Heart right ventricle (tissue), 16 donors: ENCODE measurements around the gene PIGM. TPM values are rescaled to one million over a fixed set of nuclear protein-coding genes. Genes with fewer than 3 reads are reported as not detected.

Experiments used
- ATAC-seq, 8 donors: fragments of 200-7000 bp; cut with Tn5 transposase; one replicate each; pipeline ENCODE4 v1.9.1; 2020; ENCODE audit warnings: mild to moderate bottlenecking in 8 of 8, moderate library complexity in 8 of 8, moderate number of reproducible peaks in 1 of 8
- DNase-seq, 2 donors: peaks; one replicate each; pipeline ENCODE4 v3.0.0-alpha.2; 2020
- H3K27ac ChIP-seq, 10 donors: fragments of 200-600 bp; sonication (generic) in 2 of 10; one replicate each; pipeline versions ENCODE4 v1.5.0 to v1.8.0; 2020 to 2022; ENCODE audit warnings: mild to moderate bottlenecking in 3 of 10
- H3K27me3 ChIP-seq, 7 donors: fragments of 200-600 bp; one replicate each; pipeline ENCODE4 v1.8.0; 2021 to 2022; ENCODE audit warnings: mild to moderate bottlenecking in 2 of 7
- H3K36me3 ChIP-seq, 9 donors: fragments of 200-600 bp; sonication (generic) in 1 of 9; one replicate each; pipeline versions ENCODE4 v1.5.0 to v1.8.0; 2020 to 2022; ENCODE audit warnings: mild to moderate bottlenecking in 2 of 9
- H3K4me1 ChIP-seq, 9 donors: fragments of 200-600 bp; sonication (generic) in 1 of 9; one replicate each; pipeline versions ENCODE4 v1.5.0 to v1.8.0; 2020 to 2022; ENCODE audit warnings: mild to moderate bottlenecking in 4 of 9
- H3K4me3 ChIP-seq, 10 donors: fragments of 200-600 bp; sonication (generic) in 2 of 10; one replicate each; pipeline versions ENCODE4 v1.5.0 to v1.8.0; 2020 to 2022; ENCODE audit warnings: mild to moderate bottlenecking in 7 of 10, moderate library complexity in 2 of 10
- H3K9me3 ChIP-seq, 11 donors: fragments of 200-600 bp in 10 of 11; sonication (generic) in 2 of 11; one replicate each; pipeline versions ENCODE4 v1.5.0 to v1.8.0; 2013 to 2022; ENCODE audit warnings: mild to moderate bottlenecking in 2 of 11, control low read depth in 1 of 11, moderate library complexity in 1 of 11
- CTCF ChIP-seq, 9 donors: fragments of 200-600 bp; sonication (generic) in 2 of 9; IDR thresholded peaks; one replicate each; pipeline versions ENCODE4 v1.5.0 to v1.8.0; 2021 to 2022; ENCODE audit warnings: antibody characterized with exemption in 9 of 9, mild to moderate bottlenecking in 5 of 9, moderate library complexity in 1 of 9
- WGBS, 2 donors: extraction: QIAGEN DNeasy Blood & Tissue Kit; methylation state at CpG; one replicate each; pipeline ENCODE4 v1.1.7; 2013; ENCODE audit warnings: inconsistent platforms in 1 of 2; 5-methylcytosine and 5-hydroxymethylcytosine counted together
- intact Hi-C, 10 donors: fragments of 100-400 bp; cut with DNase I; formaldehyde crosslinking; loops; one replicate each; pipeline versions ENCODE4 v1.11.1 to v1.14.2; 2022
- polyA plus RNA-seq, 2 donors: library from polyadenylated mRNA; stranded (reverse); fragments of 200-250 nt; gene quantifications; one replicate each; pipeline ENCODE4 v1.2.3, GENCODE V29; 2013
- total RNA-seq, 10 donors: library from RNA; stranded (reverse); fragmentation: NEBNext Ultra II Directional in 3 of 10; extraction: Animal tissue kit (Norgen Biotek cat#: 25700) in 3 of 10; gene quantifications; one replicate each; pipeline versions ENCODE4 v1.2.1 to v1.2.4, GENCODE V29; 2021 to 2023
- donor health status: Arrhythmogenic right ventricular cardiomyopathy.
- donor health status: ischemic (EF 13 %, LVEDD 7.1; RV severe dilation, severe dysfunction).
- donor health status: healthy with polysubstance abuse.
- donor health status: DM: no; HTN: yes; CAD: no.
- donor health status: DM: no; HTN: no; CAD: no.
- donor health status: ischemic (EF 25% LVEDD 6.9; RV normal size, moderate dysfunction).
- donor health status: ischemic (EF 25% LVEDD 5.7; RV mildly dilated, moderate dysfunction).
- donor health status: healthy.
- donor health status: DM: yes; HTN: yes; CAD: no.
- donor health status: Ischemic cardiomyopathy.
- donor health status: ischemic (EF 35%, LVEDD 5.7; RV mildly dilated, moderate dysfunction).
- donor health status: nonischemic (EF 11% LVEDD 7.7; RV severe dilation, severe dysfunction).
- donor health status: DM: yes; HTN: yes; CAD: no.
- donor health status: PGD.
- donor health status: ischemic (EF 29% LVEDD 5.4; RV normal size, mild dysfunction).
- donor health status: nonischemic (EF 23%, LVEDD 6.1; RV moderate dilation, normal function).

PIGM gene
- total and polyA plus RNA-seq, 12 donors: 1.5 to 3.0 (median 2.5) TPM

- 63 to 64% methylated on average over 1 of the region's 1 CpG for WGBS, 2 donors
- ATAC-seq: no peak
- intact Hi-C loops: no loop called here
These were observed 14.2 kb downstream of the PIGM start for GRCh38 chr1:160017592-160017991.

GRCh38 chr1:160011781-160012180 is 20.0 kb downstream of the PIGM start:
- no peak for TF ChIP-seq CTCF (IDR thresholded peaks at IDR 0.05)
- Histone ChIP-seq H3K27ac (no peak overlapping the region), H3K4me1 (no peaks in the 10 kb centered on the region), H3K9me3 (no peaks in the 10 kb centered on the region), H3K27me3 (peaks cover 0 to 9% (median 0%) of the 10 kb centered on the region in 7 donors), H3K4me3 (no peak overlapping the region), H3K36me3 (no peaks in the 10 kb centered on the region)
- no peak for DNase-seq
- ATAC-seq: no peak
- intact Hi-C loops: loop anchor here in 1 of 10 donors (5.0 kb wide), 1 partner anchor 209 kb away; the partner anchor contains the start of gene FCRL6
- WGBS, 2 donors: 63 to 64% methylated on average over 3 of the region's 3 CpGs

More at GRCh38 chr1:160017592-160017991, 14.2 kb downstream of the PIGM start:
- Histone ChIP-seq H3K27ac (no peak overlapping the region), H3K4me1 (no peaks in the 10 kb centered on the region), H3K4me3 (no peak overlapping the region), H3K9me3 (no peaks in the 10 kb centered on the region), H3K36me3 (no peaks in the 10 kb centered on the region), H3K27me3 (peaks cover 0 to 9% (median 0%) of the 10 kb centered on the region in 7 donors)
- TF ChIP-seq CTCF (IDR thresholded peaks at IDR 0.05): no peak
- no peak for DNase-seq

- 41 to 44% methylated on average over 2 of the region's 2 CpGs for WGBS, 2 donors
- intact Hi-C loops: loop anchor here in 8 of 10 donors (2.0 to 10.0 kb wide), 8 partner anchors 72 to 228 kb away; partner anchors contain the start of genes DUSP23 (in 2 of the 8) and FCRL6 (in 2 of the 8)
These were observed 22.0 kb downstream of the PIGM start for GRCh38 chr1:160009801-160010200.

GRCh38 chr1:160009081-160009480 is 22.7 kb downstream of the PIGM start:
- DNase-seq (no peak), ATAC-seq (no peak)
- TF ChIP-seq CTCF (IDR thresholded peaks at IDR 0.05): no peak
- intact Hi-C loops: loop anchor here in 7 of 10 donors (2.0 to 10.0 kb wide), 7 partner anchors 72 to 227 kb away; partner anchors contain the start of genes DUSP23 (in 2 of the 7) and FCRL6 (in 1 of the 7)
- Histone ChIP-seq H3K27me3 (peaks cover 0 to 9% (median 0%) of the 10 kb centered on the region in 7 donors), H3K9me3 (no peaks in the 10 kb centered on the region), H3K27ac (no peak overlapping the region), H3K4me1 (no peaks in the 10 kb centered on the region), H3K4me3 (no peak overlapping the region), H3K36me3 (no peaks in the 10 kb centered on the region)
- 58 to 74% methylated on average over 2 of the region's 2 CpGs for WGBS, 2 donors

More at GRCh38 chr1:160009801-160010200, 22.0 kb downstream of the PIGM start:
- Histone ChIP-seq H3K27ac (no peak overlapping the region), H3K27me3 (peaks cover 0 to 9% (median 0%) of the 10 kb centered on the region in 7 donors), H3K4me3 (no peak overlapping the region), H3K9me3 (no peaks in the 10 kb centered on the region), H3K36me3 (no peaks in the 10 kb centered on the region), H3K4me1 (no peaks in the 10 kb centered on the region)
- DNase-seq (no peak), ATAC-seq (no peak)
- no peak for TF ChIP-seq CTCF (IDR thresholded peaks at IDR 0.05)
